Cardiac muscle cell (in vitro differentiated cells and primary cell): ENCODE measurements around the gene CASKIN1. TPM values are rescaled to one million over a fixed set of nuclear protein-coding genes. Genes with fewer than 3 reads are reported as not detected.

Experiments used
- DNase-seq, 2 donors: peaks; one replicate each; pipeline versions ENCODE4 v3.0.0 to v3.0.0-alpha.2; 2010 to 2017; ENCODE audit warnings: low read depth in 1 of 2, low spot score in 1 of 2
- H3K27ac ChIP-seq: fragments of 200-600 bp; sonication (generic); 2 replicates; pipeline ENCODE4 v1.5.1; 2016
- H3K27me3 ChIP-seq: fragments of 200-600 bp; sonication (generic); 2 replicates; pipeline ENCODE4 v1.6.0; 2016; ENCODE audit warnings: control low read depth
- H3K36me3 ChIP-seq: fragments of 200-600 bp; sonication (generic); 2 replicates; pipeline ENCODE4 v1.5.1; 2016; ENCODE audit warnings: control low read depth
- H3K4me1 ChIP-seq: fragments of 200-600 bp; sonication (generic); 2 replicates; pipeline ENCODE4 v1.8.1; 2017; ENCODE audit warnings: low read depth, mild to moderate bottlenecking, mixed run types
- H3K4me3 ChIP-seq: fragments of 200-600 bp; sonication (generic); 2 replicates; pipeline ENCODE4 v1.5.1; 2016; ENCODE audit warnings: mild to moderate bottlenecking
- H3K9me3 ChIP-seq: fragments of 200-600 bp; sonication (generic); 2 replicates; pipeline ENCODE4 v1.5.1; 2017; ENCODE audit warnings: low read depth, mild to moderate bottlenecking, control low read depth
- CTCF ChIP-seq: IDR thresholded peaks from 2 replicates; pipeline ENCODE4 v1.5.1; 2012; ENCODE audit warnings: low read depth, mild to moderate bottlenecking, low read length
- polyA plus RNA-seq: library from polyadenylated mRNA; unstranded; fragments of >200 nt; fragmentation: Nextera tagmentation; extraction: Ambion mirVana; gene quantifications from 2 replicates; pipeline ENCODE4 v1.2.1, GENCODE V29; 2016
- total RNA-seq: library from RNA; depleted of rRNA; stranded (reverse); fragments of >200 nt; gene quantifications from 2 replicates; pipeline ENCODE4 v1.2.3, GENCODE V29; 2016

The CASKIN1 gene
- total and polyA plus RNA-seq, 2 experiments from 2014 or later = 14.3 to 15.5 TPM

DNA sequence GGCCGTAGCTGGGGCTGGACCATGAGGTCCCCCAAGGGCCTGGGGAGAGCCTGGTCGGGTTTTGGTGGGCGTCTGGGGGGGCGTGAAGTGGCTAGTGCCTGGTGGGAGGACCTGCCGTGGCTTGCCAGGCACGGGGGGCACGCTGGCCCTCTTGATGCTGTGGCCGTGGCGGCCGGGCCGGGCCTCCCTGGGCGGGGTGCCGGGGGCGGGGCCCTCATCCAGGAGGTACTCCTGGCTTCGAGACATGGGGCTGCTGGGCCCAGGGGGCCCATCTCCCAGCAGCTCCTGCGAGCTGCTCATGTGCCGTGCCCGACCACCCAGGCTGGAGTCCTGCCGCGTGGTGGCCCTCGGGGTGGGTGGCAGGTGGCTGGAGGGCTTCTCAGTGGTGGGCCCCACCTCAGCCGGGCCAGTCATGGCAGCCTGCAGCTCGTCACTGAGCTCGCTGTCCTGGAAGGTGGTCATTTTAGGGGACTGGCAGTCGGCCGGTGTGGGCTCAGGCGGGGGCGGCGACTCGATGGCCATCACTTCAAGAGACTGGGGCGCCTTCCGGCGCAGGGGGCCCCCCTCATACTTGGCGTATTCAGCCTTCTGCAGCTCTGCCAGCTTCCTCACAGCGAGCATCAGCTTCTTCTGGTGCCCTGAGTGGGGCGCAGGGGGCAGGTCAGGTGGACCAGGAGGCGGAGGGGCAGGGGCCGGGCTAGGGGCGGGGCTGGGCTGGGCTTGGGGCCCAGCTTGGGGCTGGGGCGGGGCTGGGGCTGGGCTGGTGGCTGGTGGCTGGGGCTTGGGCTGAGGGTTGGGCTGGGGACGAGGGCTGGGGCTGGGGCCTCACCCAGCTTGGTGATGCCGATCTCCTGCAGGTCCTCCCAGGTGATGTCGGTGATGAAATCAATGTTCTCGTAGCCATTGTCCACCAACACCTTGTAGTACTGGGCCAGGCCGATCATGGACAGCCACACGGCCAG is 15.2 kb downstream of the CASKIN1 start:
- Histone ChIP-seq H3K27me3 (no peaks in the 10 kb centered on the region), H3K36me3 (peaks cover 3% of the 10 kb centered on the region), H3K4me1 (no peaks in the 10 kb centered on the region), H3K9me3 (no peaks in the 10 kb centered on the region), H3K27ac (no peak overlapping the region), H3K4me3 (no peak overlapping the region)
- DNase-seq = no peak
- TF ChIP-seq CTCF = no peak

DNA sequence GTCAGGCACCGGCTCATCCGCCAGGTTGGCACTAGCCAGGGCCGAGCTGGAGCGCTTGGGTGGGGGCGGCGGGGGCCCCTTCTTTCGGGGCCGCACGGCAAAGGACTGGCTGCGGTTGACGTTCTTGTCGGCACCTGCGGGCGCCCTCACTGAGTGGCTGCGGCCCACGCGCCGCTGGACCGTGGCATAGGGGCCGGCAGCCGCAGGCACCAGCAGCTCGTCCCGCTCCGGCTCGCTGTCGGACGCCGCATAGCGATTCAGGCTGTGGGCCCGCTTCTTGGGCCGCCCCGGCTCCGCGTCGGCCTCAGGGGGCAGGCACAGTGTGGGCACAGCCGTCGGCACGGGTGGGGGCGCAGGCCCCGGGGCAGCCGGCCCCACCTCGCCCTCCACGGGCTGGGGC is 15.9 kb downstream of the CASKIN1 start:
- DNase-seq = no peak
- H3K27me3 ChIP-seq = no peaks in the 10 kb centered on the region
- no peak overlapping the region for H3K27ac ChIP-seq
- no peaks in the 10 kb centered on the region for H3K9me3 ChIP-seq
- peaks cover 10% of the 10 kb centered on the region for H3K36me3 ChIP-seq
- no peaks in the 10 kb centered on the region for H3K4me1 ChIP-seq
- no peak for TF ChIP-seq CTCF
- H3K4me3 ChIP-seq = no peak overlapping the region

DNA sequence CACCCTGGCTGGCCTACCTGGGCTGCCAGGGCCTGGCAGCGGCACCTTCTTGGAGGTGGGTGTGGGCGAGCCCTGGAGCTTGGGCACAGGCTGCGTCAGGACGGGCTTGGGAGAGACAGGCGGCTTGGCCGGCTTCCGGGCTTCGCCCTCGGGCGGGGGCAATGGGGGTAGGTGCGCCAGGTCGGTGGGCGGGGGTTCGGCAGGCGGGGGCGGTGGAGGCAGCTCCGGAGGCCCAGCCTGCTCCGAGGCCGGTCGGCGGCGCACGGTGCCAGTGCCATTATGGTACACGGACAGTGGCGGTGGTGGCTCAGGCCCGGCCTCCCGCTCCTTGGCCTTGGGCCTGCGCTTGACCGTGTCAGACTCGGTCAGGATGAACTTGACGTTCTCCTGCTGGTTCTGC is 16.8 kb downstream of the CASKIN1 start:
- no peak for TF ChIP-seq CTCF
- H3K36me3 ChIP-seq = peaks cover 12% of the 10 kb centered on the region
- H3K27ac ChIP-seq = no peak overlapping the region
- H3K27me3 ChIP-seq = no peaks in the 10 kb centered on the region
- DNase-seq = no peak
- no peaks in the 10 kb centered on the region for H3K4me1 ChIP-seq
- no peak overlapping the region for H3K4me3 ChIP-seq
- no peaks in the 10 kb centered on the region for H3K9me3 ChIP-seq

GRCh38 chr16:2179107-2179501 is 17.3 kb downstream of the CASKIN1 start:
- Histone ChIP-seq H3K4me1 (no peaks in the 10 kb centered on the region), H3K27ac (no peak overlapping the region), H3K27me3 (no peaks in the 10 kb centered on the region), H3K4me3 (no peak overlapping the region), H3K36me3 (peaks cover 16% of the 10 kb centered on the region), H3K9me3 (no peaks in the 10 kb centered on the region)
- TF ChIP-seq CTCF = no peak
- DNase-seq = no peak

DNA sequence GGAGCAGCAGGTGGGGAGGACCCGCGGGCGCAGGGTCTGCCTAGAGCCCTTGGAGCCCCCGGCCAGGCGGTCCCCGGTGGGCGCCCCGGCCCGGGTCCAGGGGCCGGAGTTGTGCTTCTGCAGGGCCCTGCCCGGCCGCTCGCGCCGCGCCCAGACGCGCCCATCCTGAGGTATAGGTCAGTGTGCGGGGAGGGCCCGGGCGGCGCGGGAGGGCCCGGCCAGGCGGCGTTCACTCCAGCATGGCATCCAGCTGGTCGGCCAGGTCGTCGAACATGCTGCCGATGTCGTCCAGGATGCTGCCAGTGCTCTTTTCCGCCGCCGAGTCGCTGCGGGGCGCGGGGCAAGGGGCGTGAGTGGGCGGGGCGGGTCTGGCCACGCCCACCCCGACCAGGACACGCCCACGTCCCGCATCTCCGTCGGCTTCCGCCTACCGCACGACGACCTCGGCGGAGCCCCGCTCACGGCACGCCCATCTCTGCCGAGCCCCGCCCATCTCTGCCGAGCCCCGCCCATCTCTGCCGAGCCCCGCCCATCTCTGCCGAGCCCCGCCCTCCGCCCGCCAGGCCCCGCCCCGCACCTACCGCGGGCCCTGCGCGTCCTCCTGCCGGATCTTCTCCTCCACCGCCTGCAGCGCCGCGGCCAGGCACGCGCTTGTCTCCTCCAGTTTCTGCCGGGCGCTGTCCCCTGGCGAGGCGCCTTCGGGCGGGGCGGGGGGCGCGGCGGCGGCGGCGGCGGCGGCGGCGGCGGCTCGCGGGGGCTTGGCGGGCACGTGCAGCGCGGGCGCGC is 17.9 kb downstream of the CASKIN1 start:
- H3K4me3 ChIP-seq = no peak overlapping the region
- TF ChIP-seq CTCF = no peak

More for the DNA sequence above, 17.9 kb downstream of the CASKIN1 start:
- Histone ChIP-seq H3K4me1 (no peaks in the 10 kb centered on the region), H3K27me3 (no peaks in the 10 kb centered on the region), H3K36me3 (peaks cover 22% of the 10 kb centered on the region), H3K9me3 (no peaks in the 10 kb centered on the region), H3K27ac (no peak overlapping the region)
- DNase-seq = peak; percentile 38 to 44
